Activated CD4-positive, alpha-beta T cell treated with anti-CD3 and anti-CD28 coated beads for 1 hour (primary cell): Measurements from ENCODE around the gene TRPM6.

Experiments used
- DNase-seq: peaks from one replicate; pipeline ENCODE4 v3.0.0-alpha.2; 2020

The TRPM6 gene

GRCh38 chr9:74711341-74711740 is 176.4 kb downstream of the TRPM6 start:
- no peak for DNase-seq

GRCh38 chr9:74697535-74697934 is 190.2 kb downstream of the TRPM6 start:
- no peak for DNase-seq

GRCh38 chr9:74696520-74696919 is 191.2 kb downstream of the TRPM6 start:
- no peak for DNase-seq

GRCh38 chr9:74691058-74691457 is 196.7 kb downstream of the TRPM6 start:
- DNase-seq, result no peak

- DNase-seq, result no peak
These were observed 204.4 kb downstream of the TRPM6 start for GRCh38 chr9:74683322-74683721.

GRCh38 chr9:74681906-74682305 is 205.8 kb downstream of the TRPM6 start:
- DNase-seq, result no peak

- DNase-seq, result no peak
These were observed 213.6 kb downstream of the TRPM6 start for GRCh38 chr9:74674077-74674476.
